Body of pancreas (tissue), 4 donors: ENCODE data around the gene ALOX12. TPM values are rescaled to one million over a fixed set of nuclear protein-coding genes. Genes with fewer than 3 reads are reported as not detected.
A peak's percentile ranks its signal among the peaks of the same experiment; 100 is the strongest.

Source experiments
- ATAC-seq: fragments of 150-250 bp; one replicate; pipeline ENCODE4 v1.9.1; 2016
- DNase-seq, 4 donors: peaks; one replicate each; pipeline ENCODE4 v3.0.0-alpha.2; 2019
- H3K27ac ChIP-seq, 4 donors: fragments of 200-600 bp; sonication (generic); 1 replicate in 3 of 4; 2 replicates in 1 of 4; pipeline versions ENCODE4 v1.5.1 to v1.6.1; 2016 to 2019; ENCODE audit warnings: mild to moderate bottlenecking in 1 of 4, mixed read lengths in 1 of 4, moderate library complexity in 1 of 4
- H3K27me3 ChIP-seq, 2 donors: fragments of 200-600 bp; sonication (generic); one replicate each; pipeline ENCODE4 v1.6.0; 2016; ENCODE audit warnings: mild to moderate bottlenecking in 1 of 2
- H3K36me3 ChIP-seq, 2 donors: fragments of 200-600 bp; sonication (generic); replicated peaks in 1 of 2; 2 replicates each; pipeline ENCODE4 v1.5.1; 2016; ENCODE audit warnings: low read depth in 2 of 2; ENCODE audit not compliant: insufficient read depth in 1 of 2
- H3K4me1 ChIP-seq: fragments of 200-600 bp; sonication (generic); one replicate; pipeline ENCODE4 v1.6.0; 2016
- H3K4me3 ChIP-seq, 2 donors: fragments of 200-600 bp; sonication (generic); 1 replicate in 1 of 2; 2 replicates in 1 of 2; pipeline ENCODE4 v1.5.1; 2016 to 2019
- H3K9me3 ChIP-seq, 3 donors: fragments of 200-600 bp; sonication (generic); 1 replicate in 2 of 3; 2 replicates in 1 of 3; pipeline ENCODE4 v1.5.1; 2016
- POLR2A ChIP-seq, 3 donors: fragments of 450-650 bp; IDR thresholded peaks; one replicate each; pipeline ENCODE4 v1.6.1; 2016; ENCODE audit warnings: antibody characterized with exemption in 3 of 3, mild to moderate bottlenecking in 2 of 3
- WGBS, 2 donors: methylation state at CpG; one replicate each; pipeline ENCODE4 v1.1.5; 2017; 5-methylcytosine and 5-hydroxymethylcytosine counted together
- intact Hi-C: fragments of 100-400 bp; cut with DNase I; formaldehyde crosslinking; loops from one replicate; pipeline ENCODE4 v1.15.1; 2023
- total RNA-seq, 2 donors: library from RNA; depleted of rRNA; stranded (reverse); fragments of >200 nt; gene quantifications; one replicate each; pipeline ENCODE4 v1.1.0, GENCODE V29; 2016
- TF ChIP-seq, protein P1 (sequence below), 7 experiments: fragments of 450-650 bp in 4 of 7; fragments of 200-600 bp in 3 of 7; sonication (generic) in 3 of 7; IDR thresholded peaks; one replicate each; pipeline ENCODE4 v1.5.1; 2016 to 2019; ENCODE audit warnings: antibody characterized with exemption in 7 of 7

Gene ALOX12
- total RNA-seq, 2 donors from 2014 or later = not detected

DNA sequence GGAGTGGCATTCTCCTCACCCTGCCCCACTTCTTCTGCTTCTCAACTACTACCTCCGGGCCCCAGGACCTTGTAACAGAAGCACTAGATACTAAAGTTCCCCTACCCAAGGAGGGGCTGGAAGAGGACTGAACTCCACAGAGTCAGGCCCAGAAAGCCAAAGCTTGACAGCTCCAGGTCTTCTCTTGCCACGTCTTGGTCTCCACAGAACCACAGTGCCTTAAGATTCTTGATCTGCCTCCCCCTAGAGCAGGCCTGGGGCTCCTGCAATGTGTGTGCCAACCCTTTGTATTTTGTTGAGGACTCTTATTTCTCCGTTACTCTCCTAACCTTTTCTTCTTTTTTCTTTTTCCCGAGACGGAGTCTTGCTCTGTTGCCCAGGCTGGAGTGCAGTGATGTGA is 44.0 kb downstream of the ALOX12 start:
- ATAC-seq = no peak
- Histone ChIP-seq H3K9me3 (no peaks in the 10 kb centered on the region), H3K4me1 (peaks cover 47% of the 10 kb centered on the region), H3K27me3 (peaks cover 0 to 18% of the 10 kb centered on the region in 2 donors), H3K4me3 (no peak overlapping the region), H3K36me3 (no peaks in the 10 kb centered on the region), H3K27ac (no peak overlapping the region)
- TF ChIP-seq, protein P1, sequence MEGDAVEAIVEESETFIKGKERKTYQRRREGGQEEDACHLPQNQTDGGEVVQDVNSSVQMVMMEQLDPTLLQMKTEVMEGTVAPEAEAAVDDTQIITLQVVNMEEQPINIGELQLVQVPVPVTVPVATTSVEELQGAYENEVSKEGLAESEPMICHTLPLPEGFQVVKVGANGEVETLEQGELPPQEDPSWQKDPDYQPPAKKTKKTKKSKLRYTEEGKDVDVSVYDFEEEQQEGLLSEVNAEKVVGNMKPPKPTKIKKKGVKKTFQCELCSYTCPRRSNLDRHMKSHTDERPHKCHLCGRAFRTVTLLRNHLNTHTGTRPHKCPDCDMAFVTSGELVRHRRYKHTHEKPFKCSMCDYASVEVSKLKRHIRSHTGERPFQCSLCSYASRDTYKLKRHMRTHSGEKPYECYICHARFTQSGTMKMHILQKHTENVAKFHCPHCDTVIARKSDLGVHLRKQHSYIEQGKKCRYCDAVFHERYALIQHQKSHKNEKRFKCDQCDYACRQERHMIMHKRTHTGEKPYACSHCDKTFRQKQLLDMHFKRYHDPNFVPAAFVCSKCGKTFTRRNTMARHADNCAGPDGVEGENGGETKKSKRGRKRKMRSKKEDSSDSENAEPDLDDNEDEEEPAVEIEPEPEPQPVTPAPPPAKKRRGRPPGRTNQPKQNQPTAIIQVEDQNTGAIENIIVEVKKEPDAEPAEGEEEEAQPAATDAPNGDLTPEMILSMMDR (IDR thresholded peaks at IDR 0.05) = no peak
- TF ChIP-seq POLR2A (IDR thresholded peaks at IDR 0.05) = no peak
- no peak for DNase-seq
- intact Hi-C loops = no loop called here
- 92 to 98% methylated on average over 5 of the region's 5 CpGs for WGBS, 2 donors

DNA sequence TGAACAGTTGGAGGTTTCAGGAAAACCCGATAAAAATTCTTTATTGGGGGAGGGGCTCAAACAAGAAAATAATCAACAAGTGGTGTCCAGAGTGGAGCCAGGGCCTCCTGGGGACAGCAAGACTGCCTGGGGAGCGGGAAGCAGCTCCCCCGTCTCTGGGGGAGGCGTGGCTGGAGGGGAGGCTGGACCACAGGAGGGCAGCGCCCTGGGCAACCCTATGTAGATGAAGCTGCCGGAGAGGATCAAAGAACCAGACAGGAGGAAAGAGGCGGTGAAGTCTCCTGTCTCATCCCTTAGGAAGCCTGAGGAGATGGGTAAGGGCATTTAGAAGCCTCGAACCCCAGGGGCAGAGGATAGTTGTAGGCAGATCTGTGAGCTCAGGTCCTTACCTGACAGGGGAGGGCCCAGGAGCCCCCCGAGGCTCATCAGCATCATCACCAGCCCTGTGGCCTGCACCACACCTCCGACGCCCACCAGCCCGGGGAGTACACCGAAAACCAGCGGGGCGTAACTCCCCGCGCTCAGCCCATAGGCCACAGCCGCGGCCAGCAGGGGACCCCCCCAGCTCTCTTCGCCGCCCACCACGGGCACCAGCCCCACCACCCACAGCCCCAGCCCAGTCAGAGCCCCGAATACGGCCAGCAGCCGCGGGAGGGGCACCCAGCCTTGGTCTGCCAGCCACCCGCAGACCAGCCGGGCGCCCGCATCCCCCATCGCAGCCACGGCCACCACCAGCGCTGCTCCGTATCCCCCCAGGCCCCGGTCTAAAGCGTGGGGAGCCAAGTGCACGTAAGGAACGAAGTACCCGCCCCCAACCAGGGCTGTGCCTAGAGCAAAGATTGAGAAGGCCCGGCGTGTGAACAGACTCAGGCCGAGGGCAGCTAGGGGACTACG is 46.0 kb downstream of the ALOX12 start:
- H3K36me3 ChIP-seq = no peaks in the 10 kb centered on the region
- H3K4me3 ChIP-seq = no peak overlapping the region
- peaks cover 48% of the 10 kb centered on the region for H3K4me1 ChIP-seq
- WGBS, 2 donors = 37 to 76% methylated on average over 9 to 30 of the region's 43 CpGs
- no peak overlapping the region for H3K27ac ChIP-seq
- DNase-seq = no peak
- TF ChIP-seq, protein P1 (IDR thresholded peaks at IDR 0.05) = no peak
- no peak for TF ChIP-seq POLR2A (IDR thresholded peaks at IDR 0.05)
- no peak for ATAC-seq
- H3K27me3 ChIP-seq = peaks cover 0 to 18% of the 10 kb centered on the region in 2 donors
- intact Hi-C loops = no loop called here
- H3K9me3 ChIP-seq = no peaks in the 10 kb centered on the region

DNA sequence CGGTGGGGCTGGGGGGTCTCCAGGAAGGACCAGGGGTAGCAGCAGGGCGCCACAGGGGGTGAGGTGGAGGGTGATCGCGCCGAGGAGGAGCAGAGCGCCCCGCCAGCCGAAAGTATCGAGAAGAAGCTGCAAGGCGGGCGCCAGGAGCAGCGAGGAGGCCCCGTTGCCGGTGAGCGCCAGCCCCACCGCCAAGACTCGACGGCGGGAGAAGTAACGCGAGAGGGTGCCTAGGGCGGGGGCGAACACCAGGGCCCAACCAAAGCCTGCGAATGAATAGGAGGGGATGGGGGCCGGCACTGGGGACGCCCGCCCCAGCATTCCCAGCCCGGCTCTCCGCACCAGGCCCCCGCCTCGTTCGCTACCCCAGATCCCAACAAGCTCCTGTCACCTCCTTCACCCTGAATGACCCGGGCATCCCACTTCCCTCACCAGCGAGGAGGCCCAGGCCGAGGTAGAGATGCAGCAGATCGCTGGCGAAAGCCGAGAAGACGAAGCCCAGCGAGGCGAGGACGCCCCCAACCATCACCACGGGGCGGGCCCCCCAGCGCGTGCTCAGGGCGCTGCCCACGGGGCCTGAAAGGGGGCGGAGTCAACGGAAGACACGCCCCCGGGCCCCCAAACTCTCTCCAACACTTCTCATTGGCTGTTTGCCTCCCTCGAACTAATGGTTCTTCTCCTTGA is 46.8 kb downstream of the ALOX12 start:
- TF ChIP-seq, protein P1 (IDR thresholded peaks at IDR 0.05) = no peak
- no peak for TF ChIP-seq POLR2A (IDR thresholded peaks at IDR 0.05)
- Histone ChIP-seq H3K9me3 (no peaks in the 10 kb centered on the region), H3K36me3 (no peaks in the 10 kb centered on the region), H3K4me1 (peaks cover 53% of the 10 kb centered on the region), H3K27ac (peak overlapping the region in 1 of 4 donors; percentile 61), H3K4me3 (no peak overlapping the region), H3K27me3 (peaks cover 0 to 18% of the 10 kb centered on the region in 2 donors)
- 23 to 49% methylated on average over 47 to 53 of the region's 53 CpGs for WGBS, 2 donors
- ATAC-seq = no peak
- intact Hi-C loops = no loop called here
- DNase-seq = no peak

DNA sequence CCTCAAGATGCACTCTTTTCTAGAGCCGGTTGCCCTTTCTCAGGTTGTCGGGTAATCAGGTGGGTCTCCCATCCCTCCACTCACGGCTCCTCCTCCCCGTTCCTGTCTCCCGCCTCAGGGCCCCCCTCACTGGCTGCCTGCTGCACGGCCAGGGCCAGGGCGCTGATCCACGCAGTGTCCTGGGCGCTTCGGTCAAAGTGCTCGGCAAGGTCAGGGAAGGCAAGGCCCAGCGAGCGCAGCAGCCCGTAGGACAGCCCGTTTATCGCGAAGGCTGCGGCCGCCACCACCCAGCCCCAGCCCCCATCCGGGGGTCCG is 47.3 kb downstream of the ALOX12 start:
- intact Hi-C loops = no loop called here
- 16 to 22% methylated on average over 11 to 13 of the region's 21 CpGs for WGBS, 2 donors
- Histone ChIP-seq H3K27me3 (peaks cover 0 to 18% of the 10 kb centered on the region in 2 donors), H3K4me3 (no peak overlapping the region), H3K9me3 (no peaks in the 10 kb centered on the region), H3K4me1 (peaks cover 53% of the 10 kb centered on the region), H3K36me3 (no peaks in the 10 kb centered on the region), H3K27ac (peak overlapping the region in 3 of 4 donors; percentile 40 to 61 (median 52))
- peak in 1 of 4 donors; percentile 31 for DNase-seq
- no peak for ATAC-seq
- TF ChIP-seq POLR2A (IDR thresholded peaks at IDR 0.05) = no peak
- TF ChIP-seq, protein P1 (IDR thresholded peaks at IDR 0.05) = no peak
